Sigmoid colon (tissue), 4 donors: Measurements from ENCODE around the gene KIRREL3.

Experiments used
- EP300 ChIP-seq, 4 donors: sonication (generic); formaldehyde crosslinking; IDR thresholded peaks; one replicate each; pipeline ENCODE4 v1.6.1; 2017; ENCODE audit warnings: antibody characterized with exemption in 4 of 4
- POLR2A ChIP-seq, 2 donors: fragments of 450-650 bp; IDR thresholded peaks; one replicate each; pipeline ENCODE4 v1.6.1; 2016; ENCODE audit warnings: antibody characterized with exemption in 2 of 2, mild to moderate bottlenecking in 2 of 2, moderate library complexity in 2 of 2
- TF ChIP-seq, protein P1 (sequence below), 4 experiments: fragments of 450-650 bp in 3 of 4; fragments of 200-600 bp in 1 of 4; IDR thresholded peaks; one replicate each; pipeline ENCODE4 v1.5.1; 2016 to 2019; ENCODE audit warnings: antibody characterized with exemption in 4 of 4, mild to moderate bottlenecking in 3 of 4, moderate library complexity in 2 of 4

DNA sequence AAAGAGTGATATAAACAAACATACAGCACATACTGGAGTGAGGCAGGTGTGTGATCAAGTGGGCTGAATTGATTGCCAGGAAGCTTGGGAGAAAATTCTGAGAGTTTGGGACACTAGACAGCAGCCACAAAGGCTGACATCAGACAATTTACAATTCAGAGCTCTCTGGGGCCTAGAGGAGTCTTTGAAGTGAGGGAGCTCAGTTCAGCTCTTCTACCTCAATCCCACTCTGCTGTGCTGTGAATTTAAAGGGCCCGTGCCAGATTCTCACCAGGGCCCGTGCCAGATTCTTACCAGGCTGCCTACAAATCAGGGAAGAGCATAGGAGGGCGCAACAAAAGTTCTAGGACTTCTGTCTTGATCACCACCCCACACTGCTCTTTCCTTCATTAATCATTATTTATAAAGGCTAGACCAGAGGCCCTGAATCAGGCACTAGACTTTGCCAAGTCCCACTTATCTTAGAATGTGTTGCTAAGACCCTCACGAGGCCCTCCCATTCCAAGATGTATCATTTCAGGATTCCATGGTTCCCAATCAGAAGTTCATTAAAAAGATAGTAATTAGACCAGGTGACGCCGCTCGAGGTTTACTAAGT, 112.4 kb downstream of the KIRREL3 start:
- TF ChIP-seq, protein P1, sequence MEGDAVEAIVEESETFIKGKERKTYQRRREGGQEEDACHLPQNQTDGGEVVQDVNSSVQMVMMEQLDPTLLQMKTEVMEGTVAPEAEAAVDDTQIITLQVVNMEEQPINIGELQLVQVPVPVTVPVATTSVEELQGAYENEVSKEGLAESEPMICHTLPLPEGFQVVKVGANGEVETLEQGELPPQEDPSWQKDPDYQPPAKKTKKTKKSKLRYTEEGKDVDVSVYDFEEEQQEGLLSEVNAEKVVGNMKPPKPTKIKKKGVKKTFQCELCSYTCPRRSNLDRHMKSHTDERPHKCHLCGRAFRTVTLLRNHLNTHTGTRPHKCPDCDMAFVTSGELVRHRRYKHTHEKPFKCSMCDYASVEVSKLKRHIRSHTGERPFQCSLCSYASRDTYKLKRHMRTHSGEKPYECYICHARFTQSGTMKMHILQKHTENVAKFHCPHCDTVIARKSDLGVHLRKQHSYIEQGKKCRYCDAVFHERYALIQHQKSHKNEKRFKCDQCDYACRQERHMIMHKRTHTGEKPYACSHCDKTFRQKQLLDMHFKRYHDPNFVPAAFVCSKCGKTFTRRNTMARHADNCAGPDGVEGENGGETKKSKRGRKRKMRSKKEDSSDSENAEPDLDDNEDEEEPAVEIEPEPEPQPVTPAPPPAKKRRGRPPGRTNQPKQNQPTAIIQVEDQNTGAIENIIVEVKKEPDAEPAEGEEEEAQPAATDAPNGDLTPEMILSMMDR (IDR thresholded peaks at IDR 0.05): no peak
- TF ChIP-seq POLR2A (IDR thresholded peaks at IDR 0.05): no peak
- no peak for TF ChIP-seq EP300 (IDR thresholded peaks at IDR 0.05)
